Endothelial cell of umbilical vein (primary cell): ENCODE measurements around the gene FARP1. TPM values are rescaled to one million over a fixed set of nuclear protein-coding genes. Genes with fewer than 3 reads are reported as not detected.

Source experiments
- BruUV-seq: library from RNA; stranded (reverse); fragments of 400-500 nt; replicated peaks from 2 replicates; lab custom pipeline; 2021; lab: Mats Ljungman, UMichigan
- CTCF ChIA-PET: fragments of 300-600, 350-600 bp; sonication (Branson Sonifier 250); formaldehyde crosslinking; loops from one replicate; lab custom pipeline; 2021; ENCODE audit warnings: antibody characterized with exemption, inconsistent platforms; lab: Charles Lee
- POLR2A ChIA-PET: fragments of 300-600, 350-600 bp; sonication (Branson Sonifier 250); formaldehyde crosslinking; loops from one replicate; lab custom pipeline; 2021; ENCODE audit warnings: antibody characterized with exemption, inconsistent platforms; lab: Charles Lee
- DNase-seq: peaks from one replicate; pipeline ENCODE4 v3.0.0-alpha.2; 2011; ENCODE audit warnings: low read depth, low spot score
- FAIRE-seq: peaks from 2 replicates; lab custom pipeline; 2011; peaks lifted over from hg19 to GRCh38; lab: Jason Lieb, UNC
- H2AFZ ChIP-seq: 2 replicates; pipeline ENCODE4 v1.6.0; 2012; ENCODE audit warnings: low read depth, low read length, control low read depth, inconsistent platforms
- H3K27ac ChIP-seq: 2 replicates; pipeline ENCODE4 v1.5.1; 2011; ENCODE audit warnings: low read depth, mild to moderate bottlenecking, control low read depth, low read length, moderate library complexity; ENCODE audit not compliant: insufficient read depth
- H3K27me3 ChIP-seq, 2 experiments: 2 replicates each; pipeline versions ENCODE4 v1.6.0 to v1.6.1; 2011; ENCODE audit warnings: low read length in 2 of 2, mixed read lengths in 1 of 2; ENCODE audit not compliant: control insufficient read depth in 2 of 2, insufficient read depth in 2 of 2
- H3K36me3 ChIP-seq, 2 experiments: 2 replicates in 1 of 2; 3 replicates in 1 of 2; pipeline ENCODE4 v1.5.1; 2011; ENCODE audit warnings: low read length in 2 of 2, mild to moderate bottlenecking in 1 of 2, moderate library complexity in 1 of 2; ENCODE audit not compliant: control insufficient read depth in 2 of 2, insufficient read depth in 2 of 2; ENCODE audit errors: extremely low read depth in 1 of 2
- H3K4me1 ChIP-seq: 3 replicates; pipeline ENCODE4 v1.5.1; 2011; ENCODE audit warnings: mild to moderate bottlenecking, low read length; ENCODE audit not compliant: control insufficient read depth, insufficient read depth; ENCODE audit errors: extremely low read depth
- H3K4me2 ChIP-seq: 2 replicates; pipeline ENCODE4 v1.6.1; 2011; ENCODE audit warnings: low read length, control low read depth, mixed read lengths; ENCODE audit not compliant: insufficient read depth
- H3K4me3 ChIP-seq, 3 experiments: fragments of 200-600 bp in 1 of 3; sonication (generic), shearing (Covaris generic) in 1 of 3; replicated peaks in 1 of 3; 2 replicates each; pipeline ENCODE4 v1.5.1; 2011 to 2016; ENCODE audit warnings: control low read depth in 3 of 3, low read length in 3 of 3, mild to moderate bottlenecking in 2 of 3, inconsistent platforms in 1 of 3, low read depth in 1 of 3, moderate library complexity in 1 of 3; ENCODE audit not compliant: insufficient read depth in 1 of 3
- H3K79me2 ChIP-seq: 2 replicates; pipeline ENCODE4 v1.6.0; 2012; ENCODE audit warnings: low read length, inconsistent platforms; ENCODE audit not compliant: control insufficient read depth, insufficient read depth
- H3K9ac ChIP-seq: replicated peaks from 2 replicates; pipeline ENCODE3; 2011; ENCODE audit warnings: low read length, control low read depth; ENCODE audit not compliant: insufficient read depth; ENCODE audit errors: extremely low read depth
- H3K9me1 ChIP-seq: replicated peaks from 3 replicates; pipeline ENCODE4 v1.6.0; 2011; ENCODE audit warnings: mild to moderate bottlenecking, low read length; ENCODE audit not compliant: control insufficient read depth, insufficient read depth; ENCODE audit errors: extremely low read depth
- H3K9me3 ChIP-seq: replicated peaks from 2 replicates; pipeline ENCODE4 v1.5.1; 2012; ENCODE audit warnings: low read length, inconsistent platforms; ENCODE audit not compliant: control insufficient read depth, insufficient read depth
- H4K20me1 ChIP-seq: replicated peaks from 2 replicates; pipeline ENCODE3; 2011; ENCODE audit warnings: mild to moderate bottlenecking, low read length; ENCODE audit not compliant: control insufficient read depth, insufficient read depth; ENCODE audit errors: extremely low read depth
- EZH2 ChIP-seq: IDR thresholded peaks from 2 replicates; pipeline ENCODE4 v1.6.1; 2012; ENCODE audit warnings: borderline replicate concordance, low read depth, mild to moderate bottlenecking, moderate library complexity, low read length, inconsistent platforms; ENCODE audit not compliant: severe bottlenecking
- FOS ChIP-seq: IDR thresholded peaks from 2 replicates; pipeline ENCODE4 v1.6.1; 2011; ENCODE audit warnings: mild to moderate bottlenecking, low read length, moderate library complexity, borderline replicate concordance; ENCODE audit not compliant: insufficient read depth
- GATA2 ChIP-seq: IDR thresholded peaks from 2 replicates; pipeline ENCODE4 v1.7.0; 2011; ENCODE audit warnings: low read depth, mild to moderate bottlenecking, moderate library complexity, mixed read lengths, low read length; ENCODE audit not compliant: insufficient read length, insufficient read depth
- JUN ChIP-seq: IDR thresholded peaks from 2 replicates; pipeline ENCODE4 v1.6.1; 2011; ENCODE audit warnings: borderline replicate concordance, low read depth; ENCODE audit not compliant: insufficient read length, insufficient read depth
- MYC ChIP-seq: IDR thresholded peaks from one replicate; pipeline ENCODE4 v1.6.1; 2011; ENCODE audit warnings: mild to moderate bottlenecking, low read depth, low read length
- POLR2A ChIP-seq: IDR thresholded peaks from 2 replicates; pipeline ENCODE4 v1.6.1; 2012; ENCODE audit warnings: low read depth, mild to moderate bottlenecking, control low read depth, low read length
- POLR2AphosphoS5 ChIP-seq: IDR thresholded peaks from 2 replicates; pipeline ENCODE4 v1.6.1; 2012; ENCODE audit warnings: low read depth, mild to moderate bottlenecking, control low read depth, low read length, moderate library complexity; ENCODE audit not compliant: insufficient read depth
- dilution Hi-C: fragments of 300-500 bp; cut with MboI; formaldehyde crosslinking; loops from one replicate; pipeline ENCODE4 v1.15.0; 2019; ENCODE audit warnings: low sequenced_read_pairs; ENCODE audit not compliant: extremely low pct_ligation_motif_present
- intact Hi-C: fragments of 100-400 bp; cut with micrococcal nuclease; formaldehyde crosslinking; loops from one replicate; pipeline ENCODE4 v1.10.0; 2022
- polyA plus RNA-seq, 4 experiments: library from polyadenylated mRNA; depleted of rRNA in 3 of 4; stranded (reverse) in 3 of 4; unstranded in 1 of 4; fragments of >200 nt; gene quantifications; 2 replicates each; pipeline versions ENCODE4 v1.2.1 to v1.2.3, GENCODE V29; 2011 to 2012; ENCODE audit warnings: missing spikeins in 1 of 4
- total RNA-seq: library from RNA; stranded (reverse); gene quantifications from 2 replicates; pipeline ENCODE4 v1.2.3, GENCODE V29; 2021
- TF ChIP-seq, protein P1 (sequence below): IDR thresholded peaks from 2 replicates; pipeline ENCODE4 v1.6.1; 2011; ENCODE audit not compliant: insufficient read depth, insufficient read length
- TF ChIP-seq, protein P2 (sequence below), 2 donors: IDR thresholded peaks; 1 replicate in 1 of 2; 2 replicates in 1 of 2; pipeline ENCODE4 v1.5.1; 2011; ENCODE audit warnings: low read length in 2 of 2, mild to moderate bottlenecking in 2 of 2, moderate library complexity in 2 of 2, control low read depth in 1 of 2, inconsistent platforms in 1 of 2, low read depth in 1 of 2; ENCODE audit not compliant: insufficient read depth in 1 of 2; ENCODE audit errors: extremely low read depth in 1 of 2

The FARP1 gene
- total and polyA plus RNA-seq, 2 donors (not counting 3 experiments of a cell fraction or from before 2014, with no cell fraction given), result 19.0 to 77.7 TPM

DNA sequence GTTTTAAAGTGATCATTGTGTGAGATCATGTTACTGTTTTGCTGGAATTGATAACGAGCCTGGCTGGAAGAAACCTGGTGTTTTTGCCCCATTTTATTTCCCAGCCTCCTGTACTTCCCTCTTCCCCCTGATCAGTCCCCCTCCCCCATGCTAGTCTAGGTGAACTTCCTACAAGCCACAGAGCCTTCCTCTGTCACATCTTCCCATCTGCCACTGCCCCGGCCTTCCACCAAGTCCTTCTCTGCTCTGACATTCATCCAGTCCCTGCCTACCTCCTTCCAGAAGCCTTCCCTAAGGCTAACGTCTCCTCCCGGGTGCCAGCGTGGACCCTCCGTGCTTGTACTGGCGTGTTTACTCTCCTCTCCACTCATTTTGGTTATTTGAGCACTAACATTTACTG lies 14.3 kb downstream of the FARP1 start:
- no TSS peak for BruUV-seq
- dilution Hi-C loops (no loop called here), intact Hi-C loops (no loop called here)
- H3K79me2 ChIP-seq, result peaks cover 29% of the 10 kb centered on the region
- ChIA-PET POLR2A (no interaction called here), CTCF (no interaction called here)
- DNase-seq, result no peak
- no peak overlapping the region for H3K4me3 ChIP-seq
- H3K36me3 ChIP-seq, result no peaks in the 10 kb centered on the region
- peaks cover 3% of the 10 kb centered on the region for H4K20me1 ChIP-seq
- FAIRE-seq, result no peak
- no peak for TF ChIP-seq POLR2AphosphoS5
- TF ChIP-seq GATA2, result no peak
- no peak for TF ChIP-seq FOS
- TF ChIP-seq JUN, result no peak
- H2AFZ ChIP-seq, result no peak overlapping the region
- H3K4me2 ChIP-seq, result no peak overlapping the region
- H3K27me3 ChIP-seq, result no peaks in the 10 kb centered on the region
- no peak overlapping the region for H3K9ac ChIP-seq
- H3K4me1 ChIP-seq, result no peaks in the 10 kb centered on the region
- no peak overlapping the region for H3K27ac ChIP-seq
- no peaks in the 10 kb centered on the region for H3K9me1 ChIP-seq
- H3K9me3 ChIP-seq, result no peaks in the 10 kb centered on the region

DNA sequence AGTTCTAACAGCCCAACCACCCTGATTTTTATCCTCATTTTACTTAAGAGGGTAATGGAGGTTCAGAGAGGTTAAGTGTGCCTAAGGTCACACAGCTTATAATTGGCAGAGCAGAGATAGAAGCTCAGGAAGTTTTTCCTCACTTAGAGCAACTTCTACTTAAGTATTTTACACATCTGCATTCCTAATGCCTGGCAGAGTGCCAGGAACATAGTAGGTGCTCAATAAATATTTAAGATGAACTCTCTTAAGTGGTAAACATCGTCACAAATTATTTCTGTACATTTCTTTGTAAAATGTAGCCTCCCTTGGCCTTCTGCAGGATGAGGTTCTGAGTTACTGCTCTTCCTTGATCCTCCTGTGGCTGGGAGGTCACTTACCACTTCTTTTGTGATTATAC lies 14.7 kb downstream of the FARP1 start:
- CTCF ChIA-PET, result no interaction called here
- Histone ChIP-seq H3K9me1 (no peaks in the 10 kb centered on the region), H3K9me3 (no peaks in the 10 kb centered on the region), H3K9ac (no peak overlapping the region), H3K36me3 (no peaks in the 10 kb centered on the region), H3K79me2 (peaks cover 33% of the 10 kb centered on the region), H3K27ac (no peak overlapping the region), H3K4me1 (no peaks in the 10 kb centered on the region), H3K27me3 (no peaks in the 10 kb centered on the region), H3K4me3 (no peak overlapping the region), H3K4me2 (no peak overlapping the region), H2AFZ (no peak overlapping the region), H4K20me1 (peaks cover 3% of the 10 kb centered on the region)
- TF ChIP-seq MYC, result no peak
- TF ChIP-seq FOS, result no peak
- TF ChIP-seq JUN, result no peak
- TF ChIP-seq, protein P1, sequence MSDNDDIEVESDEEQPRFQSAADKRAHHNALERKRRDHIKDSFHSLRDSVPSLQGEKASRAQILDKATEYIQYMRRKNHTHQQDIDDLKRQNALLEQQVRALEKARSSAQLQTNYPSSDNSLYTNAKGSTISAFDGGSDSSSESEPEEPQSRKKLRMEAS, result no peak
- no peak for TF ChIP-seq POLR2AphosphoS5
- TF ChIP-seq, protein P2, sequence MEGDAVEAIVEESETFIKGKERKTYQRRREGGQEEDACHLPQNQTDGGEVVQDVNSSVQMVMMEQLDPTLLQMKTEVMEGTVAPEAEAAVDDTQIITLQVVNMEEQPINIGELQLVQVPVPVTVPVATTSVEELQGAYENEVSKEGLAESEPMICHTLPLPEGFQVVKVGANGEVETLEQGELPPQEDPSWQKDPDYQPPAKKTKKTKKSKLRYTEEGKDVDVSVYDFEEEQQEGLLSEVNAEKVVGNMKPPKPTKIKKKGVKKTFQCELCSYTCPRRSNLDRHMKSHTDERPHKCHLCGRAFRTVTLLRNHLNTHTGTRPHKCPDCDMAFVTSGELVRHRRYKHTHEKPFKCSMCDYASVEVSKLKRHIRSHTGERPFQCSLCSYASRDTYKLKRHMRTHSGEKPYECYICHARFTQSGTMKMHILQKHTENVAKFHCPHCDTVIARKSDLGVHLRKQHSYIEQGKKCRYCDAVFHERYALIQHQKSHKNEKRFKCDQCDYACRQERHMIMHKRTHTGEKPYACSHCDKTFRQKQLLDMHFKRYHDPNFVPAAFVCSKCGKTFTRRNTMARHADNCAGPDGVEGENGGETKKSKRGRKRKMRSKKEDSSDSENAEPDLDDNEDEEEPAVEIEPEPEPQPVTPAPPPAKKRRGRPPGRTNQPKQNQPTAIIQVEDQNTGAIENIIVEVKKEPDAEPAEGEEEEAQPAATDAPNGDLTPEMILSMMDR (IDR thresholded peaks at IDR 0.05; ENCODE audit: extremely low read depth in 1 of 2, insufficient read depth in 1 of 2, low read depth in 1 of 2, low read length in 2 of 2), result no peak
- no peak for TF ChIP-seq GATA2
- no peak for TF ChIP-seq EZH2
- TF ChIP-seq POLR2A, result no peak
- dilution Hi-C loops, result no loop called here
- POLR2A ChIA-PET, result no interaction called here
- FAIRE-seq (no peak), DNase-seq (no peak)
- intact Hi-C loops, result no loop called here
- BruUV-seq, result no TSS peak
